Smooth muscle cell (in vitro differentiated cells): ENCODE data around the gene PPP1R13L. TPM values are rescaled to one million over a fixed set of nuclear protein-coding genes. Genes with fewer than 3 reads are reported as not detected.

ENCODE experiments used
- DNase-seq: peaks from one replicate; lab custom pipeline; 2025; ENCODE audit not compliant: unreplicated experiment; lab: John Stamatoyannopoulos, UW
- H2AFZ ChIP-seq: fragments of 200-600 bp; sonication (generic); 2 replicates; pipeline ENCODE4 v1.6.0; 2016; ENCODE audit warnings: antibody characterized with exemption, low read depth, mild to moderate bottlenecking
- H3F3A ChIP-seq: fragments of 200-600 bp; sonication (generic); 2 replicates; pipeline ENCODE4 v1.6.0; 2017; ENCODE audit warnings: antibody characterized with exemption, low read depth
- H3K27ac ChIP-seq: fragments of 200-600 bp; sonication (generic); 2 replicates; pipeline ENCODE4 v1.5.1; 2016; ENCODE audit warnings: low read depth, mild to moderate bottlenecking
- H3K27me3 ChIP-seq: fragments of 200-600 bp; sonication (generic); 2 replicates; pipeline ENCODE4 v1.6.1; 2016; ENCODE audit warnings: low read depth, mild to moderate bottlenecking
- H3K36me3 ChIP-seq: fragments of 200-600 bp; sonication (generic); 2 replicates; pipeline ENCODE4 v1.5.1; 2016; ENCODE audit warnings: low read depth
- H3K4me1 ChIP-seq: fragments of 200-600 bp; sonication (generic); 2 replicates; pipeline ENCODE4 v1.5.1; 2016; ENCODE audit warnings: low read depth
- H3K4me2 ChIP-seq: fragments of 200-600 bp; sonication (generic); 2 replicates; pipeline ENCODE4 v1.6.0; 2016; ENCODE audit warnings: mild to moderate bottlenecking
- H3K4me3 ChIP-seq: fragments of 200-600 bp; sonication (generic); 2 replicates; pipeline ENCODE4 v1.5.1; 2016; ENCODE audit warnings: mild to moderate bottlenecking
- H3K79me2 ChIP-seq: fragments of 200-600 bp; sonication (generic); 2 replicates; pipeline ENCODE4 v1.6.0; 2016; ENCODE audit warnings: low read depth, mild to moderate bottlenecking
- H3K9ac ChIP-seq: fragments of 200-600 bp; sonication (generic); 2 replicates; pipeline ENCODE4 v1.6.0; 2016; ENCODE audit warnings: low read depth
- H3K9me3 ChIP-seq: fragments of 200-600 bp; sonication (generic); replicated peaks from 2 replicates; pipeline ENCODE4 v1.5.1; 2016; ENCODE audit warnings: low read depth
- H4K20me1 ChIP-seq: fragments of 200-600 bp; sonication (generic); 2 replicates; pipeline ENCODE4 v1.6.0; 2016; ENCODE audit warnings: low read depth
- CTCF ChIP-seq: fragments of 200-600 bp; sonication (generic); IDR thresholded peaks from 2 replicates; pipeline ENCODE4 v1.5.1; 2017; ENCODE audit warnings: borderline replicate concordance, mild to moderate bottlenecking, antibody characterized with exemption; ENCODE audit not compliant: insufficient read depth, poor library complexity, severe bottlenecking
- WGBS: methylation state at CpG from one replicate; pipeline ENCODE4 v1.1.7; 2016; ENCODE audit warnings: low lambda C conversion rate; 5-methylcytosine and 5-hydroxymethylcytosine counted together
- polyA plus RNA-seq: library from polyadenylated mRNA; unstranded; fragments of >200 nt; fragmentation: Nextera tagmentation; extraction: Ambion mirVana; gene quantifications from 2 replicates; pipeline ENCODE4 v1.2.1, GENCODE V29; 2016
- total RNA-seq: library from RNA; depleted of rRNA; stranded (reverse); fragments of >200 nt; gene quantifications from 2 replicates; pipeline ENCODE4 v1.2.3, GENCODE V29; 2014

The PPP1R13L gene
- total and polyA plus RNA-seq, 2 experiments from 2014 or later = 28.1 to 66.4 TPM

DNA sequence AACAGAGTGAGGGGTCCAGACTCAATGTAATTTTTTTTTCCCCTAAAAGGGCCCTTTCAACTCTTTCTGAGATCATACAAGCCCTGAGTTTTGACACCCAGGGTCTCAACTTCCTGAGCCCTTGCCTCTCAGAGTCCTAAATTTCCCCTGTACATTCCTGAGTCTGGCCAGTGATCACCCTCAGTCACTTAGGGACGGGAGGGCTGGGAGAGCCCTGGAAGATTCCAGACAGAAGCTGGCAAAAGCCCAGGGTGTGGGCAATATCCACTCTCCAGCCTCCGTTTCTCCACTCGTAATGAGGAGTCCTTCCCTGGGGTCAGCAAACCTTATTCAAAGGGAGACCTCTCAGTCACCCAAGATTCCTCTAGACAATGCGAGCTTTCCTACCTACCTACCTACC is 1.6 kb downstream of the PPP1R13L start:
- no peak overlapping the region for H3K9ac ChIP-seq
- no peak for DNase-seq
- H3K27ac ChIP-seq = peak overlapping the region; percentile 98
- H2AFZ ChIP-seq = no peak overlapping the region
- no peaks in the 10 kb centered on the region for H3K36me3 ChIP-seq
- peak overlapping the region; percentile 63 for H3K4me3 ChIP-seq
- H3K79me2 ChIP-seq = no peaks in the 10 kb centered on the region
- no peaks in the 10 kb centered on the region for H3K9me3 ChIP-seq
- no peak for TF ChIP-seq CTCF
- peaks cover 16% of the 10 kb centered on the region for H3K4me1 ChIP-seq
- WGBS = 43% methylated on average over 4 of the region's 4 CpGs
- H3F3A ChIP-seq = peaks cover 4% of the 10 kb centered on the region
- peaks cover 52% of the 10 kb centered on the region for H4K20me1 ChIP-seq
- H3K27me3 ChIP-seq = no peaks in the 10 kb centered on the region
- peak overlapping the region; percentile 90 for H3K4me2 ChIP-seq

- H3K79me2 ChIP-seq = no peaks in the 10 kb centered on the region
- TF ChIP-seq CTCF = peak; percentile 75
Observed at GRCh38 chr19:45402298-45403061, 2.4 kb downstream of the PPP1R13L start.

GRCh38 chr19:45401815-45402214 is 3.1 kb downstream of the PPP1R13L start:
- H3K9ac ChIP-seq = no peak overlapping the region
- H3K4me3 ChIP-seq = no peak overlapping the region
- H3K36me3 ChIP-seq = no peaks in the 10 kb centered on the region
- TF ChIP-seq CTCF = no peak
- WGBS = 91% methylated on average over 6 of the region's 6 CpGs
- peak overlapping the region; percentile 90 for H3K4me2 ChIP-seq
- H3F3A ChIP-seq = peaks cover 4% of the 10 kb centered on the region
- DNase-seq = no peak
- peak overlapping the region; percentile 50 for H3K27ac ChIP-seq
- H3K79me2 ChIP-seq = no peaks in the 10 kb centered on the region
- H3K9me3 ChIP-seq = no peaks in the 10 kb centered on the region
- peaks cover 66% of the 10 kb centered on the region for H4K20me1 ChIP-seq
- peaks cover 10% of the 10 kb centered on the region for H3K4me1 ChIP-seq
- no peaks in the 10 kb centered on the region for H3K27me3 ChIP-seq
- no peak overlapping the region for H2AFZ ChIP-seq

More at GRCh38 chr19:45402298-45403061, 2.4 kb downstream of the PPP1R13L start:
- Histone ChIP-seq H3K9me3 (no peaks in the 10 kb centered on the region), H3K27me3 (no peaks in the 10 kb centered on the region), H3K9ac (no peak overlapping the region), H3K4me1 (peaks cover 15% of the 10 kb centered on the region), H4K20me1 (peaks cover 60% of the 10 kb centered on the region), H3K4me2 (peak overlapping the region; percentile 90), H3K4me3 (peak overlapping the region; percentile 63), H2AFZ (no peak overlapping the region), H3F3A (peaks cover 4% of the 10 kb centered on the region), H3K27ac (peak overlapping the region; percentile 98), H3K36me3 (no peaks in the 10 kb centered on the region)
- WGBS = 16% methylated on average over 33 of the region's 40 CpGs
- no peak for DNase-seq

- peaks cover 4% of the 10 kb centered on the region for H3F3A ChIP-seq
- no peak overlapping the region for H3K9ac ChIP-seq
- H3K27ac ChIP-seq = no peak overlapping the region
- no peaks in the 10 kb centered on the region for H3K36me3 ChIP-seq
- H3K27me3 ChIP-seq = no peaks in the 10 kb centered on the region
- no peak overlapping the region for H3K4me3 ChIP-seq
- no peaks in the 10 kb centered on the region for H3K79me2 ChIP-seq
- no peak for TF ChIP-seq CTCF
- 79% methylated on average over 6 of the region's 6 CpGs for WGBS
- no peak for DNase-seq
- H3K4me2 ChIP-seq = no peak overlapping the region
- H3K9me3 ChIP-seq = no peaks in the 10 kb centered on the region
- H3K4me1 ChIP-seq = peaks cover 10% of the 10 kb centered on the region
- no peak overlapping the region for H2AFZ ChIP-seq
- peaks cover 80% of the 10 kb centered on the region for H4K20me1 ChIP-seq
Observed at GRCh38 chr19:45400192-45400591, 4.7 kb downstream of the PPP1R13L start.
